Prostate gland (tissue), 2 donors: Measurements from ENCODE around the gene TMC8.

Experiments used
- POLR2A ChIP-seq: fragments of 450-650 bp; IDR thresholded peaks from one replicate; pipeline ENCODE4 v1.6.1; 2016; ENCODE audit warnings: antibody characterized with exemption, mild to moderate bottlenecking
- POLR2AphosphoS5 ChIP-seq: sonication (generic); formaldehyde crosslinking; IDR thresholded peaks from one replicate; pipeline ENCODE4 v1.6.1; 2017; ENCODE audit warnings: antibody characterized with exemption
- TF ChIP-seq, protein P1 (sequence below), 4 experiments: fragments of 200-600 bp in 2 of 4; fragments of 450-650 bp in 2 of 4; sonication (generic) in 2 of 4; IDR thresholded peaks; 1 replicate in 3 of 4; 2 replicates in 1 of 4; pipeline ENCODE4 v1.5.1; 2016 to 2019; ENCODE audit warnings: antibody characterized with exemption in 4 of 4, mild to moderate bottlenecking in 2 of 4, moderate library complexity in 2 of 4

DNA sequence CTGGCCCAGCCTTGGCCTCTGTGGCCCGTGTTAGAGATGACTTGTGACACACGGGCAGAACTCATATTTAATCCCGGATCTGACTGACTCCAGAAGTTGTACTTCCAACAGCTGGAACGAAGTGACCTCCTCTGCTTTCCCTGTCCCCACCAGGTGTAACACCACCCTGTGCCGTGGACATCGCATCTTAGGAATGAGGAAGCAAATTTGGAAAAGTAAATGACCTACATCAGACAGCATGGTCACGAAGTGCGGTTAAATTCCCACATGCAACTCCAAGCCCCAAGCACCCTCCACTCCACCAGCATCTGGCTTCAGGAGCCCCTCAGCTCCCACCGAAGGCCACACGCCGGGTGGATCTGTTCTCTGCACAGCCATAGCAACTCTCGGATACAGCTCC, 53.3 kb downstream of the TMC8 start:
- TF ChIP-seq, protein P1, sequence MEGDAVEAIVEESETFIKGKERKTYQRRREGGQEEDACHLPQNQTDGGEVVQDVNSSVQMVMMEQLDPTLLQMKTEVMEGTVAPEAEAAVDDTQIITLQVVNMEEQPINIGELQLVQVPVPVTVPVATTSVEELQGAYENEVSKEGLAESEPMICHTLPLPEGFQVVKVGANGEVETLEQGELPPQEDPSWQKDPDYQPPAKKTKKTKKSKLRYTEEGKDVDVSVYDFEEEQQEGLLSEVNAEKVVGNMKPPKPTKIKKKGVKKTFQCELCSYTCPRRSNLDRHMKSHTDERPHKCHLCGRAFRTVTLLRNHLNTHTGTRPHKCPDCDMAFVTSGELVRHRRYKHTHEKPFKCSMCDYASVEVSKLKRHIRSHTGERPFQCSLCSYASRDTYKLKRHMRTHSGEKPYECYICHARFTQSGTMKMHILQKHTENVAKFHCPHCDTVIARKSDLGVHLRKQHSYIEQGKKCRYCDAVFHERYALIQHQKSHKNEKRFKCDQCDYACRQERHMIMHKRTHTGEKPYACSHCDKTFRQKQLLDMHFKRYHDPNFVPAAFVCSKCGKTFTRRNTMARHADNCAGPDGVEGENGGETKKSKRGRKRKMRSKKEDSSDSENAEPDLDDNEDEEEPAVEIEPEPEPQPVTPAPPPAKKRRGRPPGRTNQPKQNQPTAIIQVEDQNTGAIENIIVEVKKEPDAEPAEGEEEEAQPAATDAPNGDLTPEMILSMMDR (IDR thresholded peaks at IDR 0.05), result no peak
- TF ChIP-seq POLR2A (no peak), POLR2AphosphoS5 (no peak)
